ENCODE data around the gene KHDC4. TPM values are rescaled to one million over a fixed set of nuclear protein-coding genes. Genes with fewer than 3 reads are reported as not detected.

KHDC4 gene
- 10 to 100 TPM; 18.2 to 46.3 (median 26.3) TPM for total RNA-seq

DNA sequence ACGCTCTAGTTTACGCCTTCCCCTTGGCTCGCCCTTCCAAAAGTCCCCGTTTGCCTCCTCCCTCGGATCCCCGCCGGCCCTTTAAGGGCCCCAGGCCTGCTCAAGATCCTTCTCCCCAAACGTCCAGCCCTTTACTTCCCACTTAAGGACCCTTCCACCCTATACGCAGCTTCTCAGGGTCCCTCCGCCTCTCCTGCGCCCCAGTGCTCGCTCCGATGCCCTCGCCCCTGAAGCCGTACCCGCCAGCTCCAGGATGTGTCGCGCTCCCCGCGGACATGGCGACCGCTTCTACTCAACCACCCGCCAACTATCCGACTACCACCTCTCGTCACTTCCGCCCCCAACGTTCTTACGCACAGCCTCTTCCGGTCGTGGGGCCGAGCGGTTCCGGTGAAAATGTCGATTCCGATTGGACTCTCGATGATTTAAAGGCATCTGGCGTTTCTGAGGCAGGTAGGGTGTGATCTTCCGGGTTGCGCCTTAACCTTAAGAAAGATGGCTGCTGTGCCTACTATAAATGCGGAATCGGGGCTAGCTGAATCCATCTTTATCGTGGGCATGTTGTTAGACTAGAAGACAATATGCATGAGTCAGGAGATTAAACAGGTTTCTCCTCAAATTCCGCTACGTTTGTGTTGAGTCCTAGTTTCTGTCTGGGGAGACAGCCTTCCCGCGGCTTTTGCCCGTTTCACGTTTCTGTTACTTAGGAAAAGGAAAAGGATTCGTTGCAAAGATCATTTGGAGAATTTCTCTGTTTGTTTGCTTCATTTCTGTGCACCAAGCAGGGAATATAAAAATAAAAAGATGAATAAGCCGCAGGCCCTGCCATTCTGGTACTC, at the start of gene KHDC4:
Gene KHDC4 (minus strand): TSS at position 317 of the 839 bp plus-strand sequence. CDS start 40 bp downstream, at position 277.
- intact Hi-C loops (cut with DNase I; ENCODE audit: low total_unique reads) = loop anchor here (1.0 to 10.0 kb wide), 5 partner anchors 23 to 348 kb away; partner anchors contain the start of genes DAP3, LAMTOR2, RIT1 and SMG5

GRCh38 chr1:155983191-155984024, 49.2 kb upstream of the KHDC4 start:
- in situ Hi-C loops (cut with MboI; ENCODE audit: low sequenced_read_pairs in 4 of 4) (no loop called here), intact Hi-C loops (cut with DNase I; ENCODE audit: low total_unique reads) (no loop called here)
- DNase-seq (peak in 1 of 2 donors; percentile 65), ATAC-seq (peak; percentile 32 to 40)
- no peak for TF ChIP-seq POLR2A (IDR thresholded peaks at IDR 0.05)
- TF ChIP-seq, protein P1, sequence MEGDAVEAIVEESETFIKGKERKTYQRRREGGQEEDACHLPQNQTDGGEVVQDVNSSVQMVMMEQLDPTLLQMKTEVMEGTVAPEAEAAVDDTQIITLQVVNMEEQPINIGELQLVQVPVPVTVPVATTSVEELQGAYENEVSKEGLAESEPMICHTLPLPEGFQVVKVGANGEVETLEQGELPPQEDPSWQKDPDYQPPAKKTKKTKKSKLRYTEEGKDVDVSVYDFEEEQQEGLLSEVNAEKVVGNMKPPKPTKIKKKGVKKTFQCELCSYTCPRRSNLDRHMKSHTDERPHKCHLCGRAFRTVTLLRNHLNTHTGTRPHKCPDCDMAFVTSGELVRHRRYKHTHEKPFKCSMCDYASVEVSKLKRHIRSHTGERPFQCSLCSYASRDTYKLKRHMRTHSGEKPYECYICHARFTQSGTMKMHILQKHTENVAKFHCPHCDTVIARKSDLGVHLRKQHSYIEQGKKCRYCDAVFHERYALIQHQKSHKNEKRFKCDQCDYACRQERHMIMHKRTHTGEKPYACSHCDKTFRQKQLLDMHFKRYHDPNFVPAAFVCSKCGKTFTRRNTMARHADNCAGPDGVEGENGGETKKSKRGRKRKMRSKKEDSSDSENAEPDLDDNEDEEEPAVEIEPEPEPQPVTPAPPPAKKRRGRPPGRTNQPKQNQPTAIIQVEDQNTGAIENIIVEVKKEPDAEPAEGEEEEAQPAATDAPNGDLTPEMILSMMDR (IDR thresholded peaks at IDR 0.05 in 4 of 5, conservative IDR thresholded peaks at IDR 0.05 in 1 of 5) = no peak
- no peaks in the 10 kb centered on the region for H3K27me3 ChIP-seq
- H3K4me1 ChIP-seq = peaks cover 40 to 46% of the 10 kb centered on the region in 2 donors
- no peaks in the 10 kb centered on the region for H3K36me3 ChIP-seq
- peak overlapping the region in 3 of 4 donors; percentile 9 to 22 (median 16) for H3K4me3 ChIP-seq
- H3K9me3 ChIP-seq = no peaks in the 10 kb centered on the region
- peak overlapping the region; percentile 87 to 97 (median 93) for H3K27ac ChIP-seq

More for the DNA sequence above, at the start of gene KHDC4:
- Histone ChIP-seq H3K36me3 (peaks cover 0 to 30% of the 10 kb centered on the region in 2 donors), H3K4me1 (peaks cover 47 to 51% of the 10 kb centered on the region in 2 donors), H3K9me3 (no peaks in the 10 kb centered on the region), H3K27me3 (no peaks in the 10 kb centered on the region), H3K27ac (peak within 1 kb of the TSS; percentile 93 to 95 (median 94)), H3K4me3 (peak within 1 kb of the TSS; percentile 85 to 96 (median 90))
- DNase-seq (peak; percentile 95 to 96), ATAC-seq (peak; percentile 99 to 100)
- TF ChIP-seq POLR2A (IDR thresholded peaks at IDR 0.05) = peak; percentile 91 to 96
- TF ChIP-seq, protein P1 (IDR thresholded peaks at IDR 0.05 in 4 of 5, conservative IDR thresholded peaks at IDR 0.05 in 1 of 5) = peak in 3 of 5 experiments; percentile 24 to 36 (median 26)
- in situ Hi-C loops (cut with MboI; ENCODE audit: low sequenced_read_pairs in 4 of 4) = no loop called here

GRCh38 chr1:155982106-155982505, 47.9 kb upstream of the KHDC4 start:
- no peaks in the 10 kb centered on the region for H3K36me3 ChIP-seq
- no peak for TF ChIP-seq POLR2A (IDR thresholded peaks at IDR 0.05)
- TF ChIP-seq, protein P1 (IDR thresholded peaks at IDR 0.05 in 4 of 5, conservative IDR thresholded peaks at IDR 0.05 in 1 of 5) = no peak
- in situ Hi-C loops (cut with MboI; ENCODE audit: low sequenced_read_pairs in 4 of 4) = no loop called here
- intact Hi-C loops (cut with DNase I; ENCODE audit: low total_unique reads) = no loop called here
- ATAC-seq = no peak
- H3K4me3 ChIP-seq = peak overlapping the region in 1 of 4 donors; percentile 12
- H3K27ac ChIP-seq = peak overlapping the region; percentile 87 to 97 (median 93)
- no peaks in the 10 kb centered on the region for H3K9me3 ChIP-seq
- no peak for DNase-seq
- H3K4me1 ChIP-seq = peaks cover 47 to 48% of the 10 kb centered on the region in 2 donors
- no peaks in the 10 kb centered on the region for H3K27me3 ChIP-seq

GRCh38 chr1:155981266-155982088, 47.3 kb upstream of the KHDC4 start:
- Histone ChIP-seq H3K36me3 (no peaks in the 10 kb centered on the region), H3K4me1 (peaks cover 53 to 54% of the 10 kb centered on the region in 2 donors), H3K4me3 (no peak overlapping the region), H3K9me3 (no peaks in the 10 kb centered on the region), H3K27me3 (no peaks in the 10 kb centered on the region), H3K27ac (peak overlapping the region; percentile 87 to 97 (median 93))
- DNase-seq = no peak
- in situ Hi-C loops (cut with MboI; ENCODE audit: low sequenced_read_pairs in 4 of 4) (no loop called here), intact Hi-C loops (cut with DNase I; ENCODE audit: low total_unique reads) (loop anchor here (2.0 kb wide), 1 partner anchor 19 kb away; no protein-coding TSS in a partner anchor)
- no peak for TF ChIP-seq POLR2A (IDR thresholded peaks at IDR 0.05)
- ATAC-seq = no peak
